ENCODE data around the gene BAD. TPM values are rescaled to one million over a fixed set of nuclear protein-coding genes. Genes with fewer than 3 reads are reported as not detected.

BAD gene
- total and polyA plus RNA-seq, 2 of the 13 experiments (the other 11 are each of a cell fraction or from before 2014, with no cell fraction given), result 17.9 to 28.5 TPM

DNA sequence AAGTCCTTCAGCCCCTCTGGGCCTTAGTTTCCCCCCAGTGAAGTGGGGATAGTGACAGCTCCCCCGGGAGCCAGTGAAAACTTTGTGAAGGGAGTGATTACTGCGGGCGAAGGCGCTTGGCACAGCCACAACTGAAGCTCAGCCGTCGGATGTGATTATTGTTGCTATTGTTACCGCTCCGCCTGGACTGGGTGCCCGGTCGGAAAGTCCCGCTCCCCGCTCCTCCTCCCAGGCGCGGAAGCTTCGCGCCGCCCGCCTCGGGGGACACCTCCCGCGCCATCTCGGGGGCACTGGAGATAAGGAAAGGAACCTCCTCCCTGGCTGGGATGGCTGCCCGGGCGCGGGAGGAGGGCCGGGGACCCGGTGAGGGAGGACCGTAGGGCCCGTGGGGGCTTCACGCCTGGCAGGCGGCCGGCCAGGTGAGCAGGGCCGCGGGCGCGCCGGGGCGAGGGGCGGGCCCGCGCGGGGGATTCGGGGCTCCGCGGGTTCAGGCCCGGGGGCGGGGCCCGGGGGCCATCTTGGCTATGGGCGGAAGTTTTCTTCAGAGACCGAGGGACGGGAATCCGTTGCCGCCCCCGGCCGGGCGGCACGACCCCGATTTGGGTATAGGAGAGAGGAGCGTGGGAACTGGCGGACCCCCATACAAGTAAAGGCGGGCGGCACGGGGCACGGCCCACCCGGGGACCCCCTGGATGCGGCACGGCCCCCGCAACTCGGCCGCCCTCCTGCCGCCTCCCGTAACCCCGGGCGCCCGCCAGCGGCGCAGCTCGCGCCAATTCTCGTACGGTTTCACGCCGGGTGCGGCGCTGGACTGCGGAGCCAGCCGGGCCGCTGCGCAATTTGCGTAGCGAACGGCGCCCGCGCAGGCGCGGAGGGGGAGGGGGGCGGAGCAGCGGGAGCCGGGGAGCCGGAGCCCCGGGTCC lies 758 bp upstream of the BAD start, which contains the start of gene GPR137 (continued):
- TF ChIP-seq RBM22 (optimal IDR thresholded peaks at IDR 0.05; ENCODE audit: low read length) (no peak), PAXIP1 (CRISPR knock-in tag; conservative IDR thresholded peaks at IDR 0.05) (no peak), HNRNPLL (IDR thresholded peaks at IDR 0.05; ENCODE audit: low read depth, low read length, poor library complexity, severe bottlenecking) (peak; percentile 100), GMEB2 (CRISPR knock-in tag; IDR thresholded peaks at IDR 0.05; ENCODE audit: low read depth) (no peak), ZNF136 (CRISPR knock-in tag; IDR thresholded peaks at IDR 0.05; ENCODE audit: low read depth) (no peak), NONO (IDR thresholded peaks at IDR 0.05) (no peak), NONO (CRISPR knock-in tag; conservative IDR thresholded peaks at IDR 0.05) (peak; percentile 54; the same call in 1 of the 2 replicates), MEIS2 (CRISPR knock-in tag; IDR thresholded peaks at IDR 0.05) (no peak), AHR (CRISPR knock-in tag; IDR thresholded peaks at IDR 0.05) (no peak), HOXA3 (CRISPR knock-in tag; IDR thresholded peaks at IDR 0.05) (peak; percentile 56), ZKSCAN1 (IDR thresholded peaks at IDR 0.05; ENCODE audit: low read length) (no peak), MXD4 (CRISPR knock-in tag; IDR thresholded peaks at IDR 0.05) (no peak), ZNF839 (CRISPR knock-in tag; IDR thresholded peaks at IDR 0.05; ENCODE audit: borderline replicate concordance) (no peak), PRMT3 (CRISPR knock-in tag; IDR thresholded peaks at IDR 0.05; ENCODE audit: borderline replicate concordance, low read depth) (no peak), ZNF547 (CRISPR knock-in tag; IDR thresholded peaks at IDR 0.05) (no peak), ZSCAN22 (CRISPR knock-in tag; IDR thresholded peaks at IDR 0.05) (no peak), HNF4A (CRISPR knock-in tag; IDR thresholded peaks at IDR 0.05) (no peak), NRL (CRISPR knock-in tag; IDR thresholded peaks at IDR 0.05; ENCODE audit: borderline replicate concordance) (no peak), MXI1 (IDR thresholded peaks at IDR 0.05; ENCODE audit: borderline replicate concordance, low read depth, low read length) (no peak; the same call in 2 of the 3 replicates), TRIM24 (CRISPR knock-in tag; IDR thresholded peaks at IDR 0.05) (no peak), ZFP1 (CRISPR knock-in tag; IDR thresholded peaks at IDR 0.05) (no peak), SALL2 (CRISPR knock-in tag; IDR thresholded peaks at IDR 0.05) (no peak)
- TF ChIP-seq, protein P1, sequence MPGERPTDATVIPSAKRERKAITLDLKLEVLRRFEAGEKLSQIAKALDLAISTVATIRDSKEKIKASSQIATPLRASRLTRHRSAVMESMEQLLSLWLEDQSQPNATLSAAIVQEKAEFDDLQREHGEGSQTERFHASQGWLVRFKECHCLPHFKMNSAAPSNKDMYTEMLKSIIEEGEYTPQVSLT (CRISPR knock-in tag; IDR thresholded peaks at IDR 0.05; ENCODE audit: borderline replicate concordance, low read depth), result no peak
- TF ChIP-seq, protein P2, sequence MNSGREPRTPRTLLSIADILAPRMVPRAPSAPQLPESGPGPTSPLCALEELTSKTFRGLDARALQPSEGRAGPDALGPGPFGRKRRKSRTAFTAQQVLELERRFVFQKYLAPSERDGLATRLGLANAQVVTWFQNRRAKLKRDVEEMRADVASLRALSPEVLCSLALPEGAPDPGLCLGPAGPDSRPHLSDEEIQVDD (CRISPR knock-in tag; IDR thresholded peaks at IDR 0.05; ENCODE audit: borderline replicate concordance), result no peak
